ENCODE data around the gene RFXAP.

The RFXAP gene

GRCh38 chr13:36796052-36796451 lies 23.0 kb upstream of the RFXAP start:
- TF ChIP-seq CEBPB (IDR thresholded peaks at IDR 0.05): no peak
- TF ChIP-seq USF1 (IDR thresholded peaks at IDR 0.05): no peak
- no peak for TF ChIP-seq EGR1 (IDR thresholded peaks at IDR 0.05)
- no peak for TF ChIP-seq TEAD4 (IDR thresholded peaks at IDR 0.05)
- no peak for TF ChIP-seq ZBTB7A (IDR thresholded peaks at IDR 0.05; ENCODE audit: low read depth)
- no peak for TF ChIP-seq YY1 (IDR thresholded peaks at IDR 0.05; ENCODE audit: low read depth)
- no peak for TF ChIP-seq CREB1 (IDR thresholded peaks at IDR 0.05; ENCODE audit: low read depth)
- no peak for TF ChIP-seq REST (IDR thresholded peaks at IDR 0.05; ENCODE audit: low read depth)
- TF ChIP-seq, protein P1, sequence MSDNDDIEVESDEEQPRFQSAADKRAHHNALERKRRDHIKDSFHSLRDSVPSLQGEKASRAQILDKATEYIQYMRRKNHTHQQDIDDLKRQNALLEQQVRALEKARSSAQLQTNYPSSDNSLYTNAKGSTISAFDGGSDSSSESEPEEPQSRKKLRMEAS (IDR thresholded peaks at IDR 0.05): no peak
- no peak for TF ChIP-seq FOXM1 (IDR thresholded peaks at IDR 0.05; ENCODE audit: borderline replicate concordance, low read depth)
- TF ChIP-seq RAD21 (IDR thresholded peaks at IDR 0.05; ENCODE audit: low read depth): no peak
- TF ChIP-seq NFIC (IDR thresholded peaks at IDR 0.05): no peak
- no peak for TF ChIP-seq TAF1 (IDR thresholded peaks at IDR 0.05; ENCODE audit: low read depth)
- TF ChIP-seq TCF12 (IDR thresholded peaks at IDR 0.05; ENCODE audit: low read depth): no peak
- no peak for TF ChIP-seq EP300 (IDR thresholded peaks at IDR 0.05; ENCODE audit: borderline replicate concordance)

DNA sequence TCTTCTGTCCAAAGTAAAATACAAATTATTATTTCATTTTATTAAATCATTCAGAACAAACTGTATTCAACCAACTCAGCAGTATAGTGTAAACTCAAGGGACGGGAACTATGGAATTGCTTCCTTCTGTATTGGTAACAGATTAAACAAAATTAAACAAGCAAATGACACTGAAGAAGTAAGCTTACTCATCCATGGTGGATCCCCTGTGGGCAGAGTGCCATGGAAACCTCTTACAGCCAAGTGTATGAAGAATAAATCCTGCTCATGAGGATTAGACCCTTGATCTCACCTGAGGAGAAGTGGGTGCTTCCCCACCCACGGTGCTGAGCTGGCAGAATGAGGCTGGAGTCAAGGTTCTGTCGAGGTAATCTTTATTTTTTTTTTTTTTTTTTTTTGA lies 18.0 kb upstream of the RFXAP start:
- TF ChIP-seq, protein P1 (IDR thresholded peaks at IDR 0.05): no peak
- TF ChIP-seq NFIC (IDR thresholded peaks at IDR 0.05) (no peak), CREB1 (IDR thresholded peaks at IDR 0.05; ENCODE audit: low read depth) (no peak)

DNA sequence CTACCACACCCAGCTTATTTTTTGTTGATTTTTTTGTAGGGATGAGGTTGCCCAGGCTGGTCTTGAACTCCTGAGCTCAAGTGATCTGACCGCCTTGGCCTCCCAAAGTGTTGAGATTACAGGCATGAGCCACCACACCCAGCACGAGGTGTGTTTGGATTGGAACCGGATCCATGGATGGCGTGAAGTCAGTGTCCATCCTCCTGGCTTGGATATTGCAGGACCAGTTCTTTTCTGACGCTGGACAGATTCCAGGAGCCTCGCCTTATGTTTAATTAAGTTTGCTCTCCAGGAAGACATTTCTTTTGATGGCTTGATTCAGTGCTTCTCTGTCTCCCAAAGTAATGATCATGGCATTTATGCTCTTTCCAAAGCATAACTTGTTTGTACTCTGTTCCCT lies 14.4 kb upstream of the RFXAP start:
- no peak for TF ChIP-seq FOXM1 (IDR thresholded peaks at IDR 0.05; ENCODE audit: borderline replicate concordance, low read depth)
- TF ChIP-seq RAD21 (IDR thresholded peaks at IDR 0.05; ENCODE audit: low read depth): no peak
- TF ChIP-seq TCF12 (IDR thresholded peaks at IDR 0.05; ENCODE audit: low read depth): no peak
- TF ChIP-seq EGR1 (IDR thresholded peaks at IDR 0.05): no peak
- TF ChIP-seq EP300 (IDR thresholded peaks at IDR 0.05; ENCODE audit: borderline replicate concordance): no peak
- no peak for TF ChIP-seq USF1 (IDR thresholded peaks at IDR 0.05)
- no peak for TF ChIP-seq REST (IDR thresholded peaks at IDR 0.05; ENCODE audit: low read depth)
- no peak for TF ChIP-seq ZBTB7A (IDR thresholded peaks at IDR 0.05; ENCODE audit: low read depth)
- no peak for TF ChIP-seq TEAD4 (IDR thresholded peaks at IDR 0.05)
- TF ChIP-seq NFIC (IDR thresholded peaks at IDR 0.05): no peak
- TF ChIP-seq CREB1 (IDR thresholded peaks at IDR 0.05; ENCODE audit: low read depth): no peak
- TF ChIP-seq YY1 (IDR thresholded peaks at IDR 0.05; ENCODE audit: low read depth): no peak
- no peak for TF ChIP-seq TAF1 (IDR thresholded peaks at IDR 0.05; ENCODE audit: low read depth)
- TF ChIP-seq CEBPB (IDR thresholded peaks at IDR 0.05): no peak
- TF ChIP-seq, protein P1 (IDR thresholded peaks at IDR 0.05): no peak

DNA sequence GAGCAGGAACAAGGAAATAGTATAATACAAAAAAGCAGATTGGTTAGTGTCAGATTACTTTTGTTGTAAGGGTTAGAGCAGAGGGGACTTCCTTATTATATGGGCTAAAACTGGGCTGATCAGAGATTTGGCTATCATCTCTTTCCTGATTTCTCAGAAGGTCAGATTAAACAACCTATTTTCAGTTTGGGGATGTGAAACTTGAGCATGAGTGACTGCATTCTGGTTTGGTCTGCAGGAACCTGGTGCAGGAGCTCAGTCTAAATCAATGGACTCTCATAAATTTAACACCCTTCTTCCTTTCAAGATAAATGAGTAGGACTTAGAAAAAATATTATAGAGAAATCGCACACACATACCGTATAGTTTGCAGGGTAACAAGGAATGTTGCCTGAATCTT lies 12.9 kb upstream of the RFXAP start:
- TF ChIP-seq, protein P1 (IDR thresholded peaks at IDR 0.05): no peak
- TF ChIP-seq YY1 (IDR thresholded peaks at IDR 0.05; ENCODE audit: low read depth) (no peak), RAD21 (IDR thresholded peaks at IDR 0.05; ENCODE audit: low read depth) (no peak), USF1 (IDR thresholded peaks at IDR 0.05) (no peak), CEBPB (IDR thresholded peaks at IDR 0.05) (no peak), TCF12 (IDR thresholded peaks at IDR 0.05; ENCODE audit: low read depth) (no peak), EGR1 (IDR thresholded peaks at IDR 0.05) (no peak), REST (IDR thresholded peaks at IDR 0.05; ENCODE audit: low read depth) (no peak), TEAD4 (IDR thresholded peaks at IDR 0.05) (no peak), TAF1 (IDR thresholded peaks at IDR 0.05; ENCODE audit: low read depth) (no peak), FOXM1 (IDR thresholded peaks at IDR 0.05; ENCODE audit: borderline replicate concordance, low read depth) (no peak), EP300 (IDR thresholded peaks at IDR 0.05; ENCODE audit: borderline replicate concordance) (no peak), CREB1 (IDR thresholded peaks at IDR 0.05; ENCODE audit: low read depth) (no peak), NFIC (IDR thresholded peaks at IDR 0.05) (no peak), ZBTB7A (IDR thresholded peaks at IDR 0.05; ENCODE audit: low read depth) (no peak)
